IPS-18a (cell line): Measurements from ENCODE around the gene SASH3.

Source experiments
- H3K27ac ChIP-seq: one replicate; pipeline ENCODE4 v1.5.1; 2013; ENCODE audit warnings: low read length
- H3K27me3 ChIP-seq: one replicate; pipeline ENCODE4 v1.6.1; 2013; ENCODE audit warnings: mild to moderate bottlenecking, low read length; ENCODE audit not compliant: control insufficient read depth, insufficient read depth
- H3K36me3 ChIP-seq: one replicate; pipeline ENCODE4 v1.6.1; 2013; ENCODE audit warnings: low read depth, low read length; ENCODE audit not compliant: control insufficient read depth
- H3K4me1 ChIP-seq: one replicate; pipeline ENCODE4 v1.6.1; 2013; ENCODE audit warnings: low read depth, low read length; ENCODE audit not compliant: control insufficient read depth
- H3K4me3 ChIP-seq: one replicate; pipeline ENCODE4 v1.5.1; 2013; ENCODE audit warnings: low read length
- H3K9ac ChIP-seq: one replicate; pipeline ENCODE4 v1.6.1; 2013; ENCODE audit warnings: mild to moderate bottlenecking, low read length, moderate library complexity
- H3K9me3 ChIP-seq: one replicate; pipeline ENCODE4 v1.6.1; 2013; ENCODE audit warnings: low read depth, low read length; ENCODE audit not compliant: control insufficient read depth

The SASH3 gene

DNA sequence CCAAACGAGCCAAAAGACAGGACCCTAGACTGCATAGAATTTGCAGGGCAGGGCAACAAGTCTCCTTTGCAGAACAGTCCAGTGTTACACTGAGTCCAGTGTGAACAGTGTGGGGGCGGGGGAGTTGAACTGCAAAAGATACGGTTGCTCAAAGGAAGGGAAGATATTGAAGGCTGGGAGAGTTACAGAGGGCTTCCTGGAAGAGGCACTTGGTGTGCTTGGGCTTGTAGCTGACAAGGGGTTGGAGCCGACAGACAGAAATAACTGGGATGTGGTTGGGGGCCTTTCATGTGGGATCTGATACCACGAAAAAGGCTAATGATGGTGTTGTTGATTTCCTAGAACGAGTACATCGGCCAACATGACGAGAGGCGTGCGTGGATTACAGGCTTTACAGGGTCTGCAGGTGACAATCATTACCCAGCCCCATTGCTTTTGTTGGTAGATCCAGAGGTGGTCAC lies 34.9 kb upstream of the SASH3 start:
- H3K4me1 ChIP-seq, result no peaks in the 10 kb centered on the region
- H3K27ac ChIP-seq, result no peak overlapping the region
- no peak overlapping the region for H3K9ac ChIP-seq
- H3K27me3 ChIP-seq, result no peaks in the 10 kb centered on the region
- H3K36me3 ChIP-seq, result no peaks in the 10 kb centered on the region
- H3K9me3 ChIP-seq, result peaks cover 4% of the 10 kb centered on the region
- no peak overlapping the region for H3K4me3 ChIP-seq

DNA sequence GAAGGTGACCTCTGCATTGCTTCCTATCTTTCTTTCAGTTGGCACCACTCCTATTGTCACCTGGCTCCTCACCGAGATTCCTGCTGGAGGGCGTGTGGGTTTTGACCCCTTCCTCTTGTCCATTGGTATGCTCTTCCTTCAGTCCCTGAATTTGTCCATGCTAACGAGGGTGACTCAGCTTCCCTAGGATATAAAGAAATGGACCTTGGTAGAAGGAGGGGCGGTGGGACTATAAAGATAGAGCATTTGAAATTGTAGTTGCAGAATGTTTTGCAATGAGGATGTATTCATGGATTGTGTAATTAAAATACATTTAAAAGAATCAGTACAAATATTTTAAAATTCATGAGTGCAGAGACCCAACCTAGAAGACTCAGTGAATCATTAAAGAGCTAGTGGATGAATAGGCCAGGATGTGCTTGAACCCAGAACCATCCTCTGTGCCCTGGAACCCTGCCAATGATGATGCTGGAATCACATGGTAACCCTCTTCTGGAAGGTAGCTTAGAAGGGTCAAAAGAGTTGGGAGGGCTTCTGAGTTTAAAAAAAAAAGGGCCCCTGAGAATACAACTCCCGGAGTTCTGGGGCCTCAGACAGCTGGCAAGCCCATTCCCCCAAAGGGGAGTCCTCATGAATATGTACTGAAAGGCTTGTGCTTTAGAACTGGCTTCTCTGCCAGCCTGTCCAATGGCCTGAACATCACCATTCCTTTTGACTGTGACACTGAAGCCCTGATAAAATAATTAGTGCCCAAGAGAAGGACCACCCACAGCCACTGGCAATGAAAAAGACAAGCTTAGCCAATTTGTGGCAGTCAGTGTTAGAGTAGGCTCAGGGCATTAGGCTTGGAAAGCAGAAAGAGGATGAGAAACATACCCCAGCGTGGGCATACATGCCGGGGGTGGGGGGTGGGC lies 32.9 kb upstream of the SASH3 start:
- H3K9ac ChIP-seq, result no peak overlapping the region
- H3K4me3 ChIP-seq, result no peak overlapping the region
- no peaks in the 10 kb centered on the region for H3K4me1 ChIP-seq
- H3K27me3 ChIP-seq, result no peaks in the 10 kb centered on the region
- no peak overlapping the region for H3K27ac ChIP-seq
- peaks cover 4% of the 10 kb centered on the region for H3K9me3 ChIP-seq
- H3K36me3 ChIP-seq, result no peaks in the 10 kb centered on the region

DNA sequence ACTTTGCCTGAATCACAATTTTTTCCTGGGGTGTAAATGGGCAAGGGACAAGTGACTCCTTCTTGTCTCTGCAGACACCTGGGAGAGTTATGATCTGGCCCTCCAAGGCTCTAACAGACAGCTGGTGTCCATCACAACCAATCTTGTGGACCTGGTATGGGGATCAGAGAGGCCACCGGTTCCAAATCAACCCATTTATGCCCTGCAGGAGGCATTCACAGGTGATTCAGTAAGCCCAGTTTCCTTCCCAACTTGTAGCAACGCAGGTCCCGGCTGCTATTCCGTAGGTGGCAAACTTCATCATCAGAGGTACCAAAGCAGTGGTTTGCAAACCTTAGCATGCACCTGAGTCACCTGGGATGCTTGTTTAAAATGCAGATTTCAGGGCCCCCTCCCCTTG lies 32.2 kb upstream of the SASH3 start:
- Histone ChIP-seq H3K36me3 (no peaks in the 10 kb centered on the region), H3K4me1 (no peaks in the 10 kb centered on the region), H3K9ac (no peak overlapping the region), H3K27ac (no peak overlapping the region), H3K27me3 (no peaks in the 10 kb centered on the region), H3K9me3 (peaks cover 4% of the 10 kb centered on the region), H3K4me3 (no peak overlapping the region)

DNA sequence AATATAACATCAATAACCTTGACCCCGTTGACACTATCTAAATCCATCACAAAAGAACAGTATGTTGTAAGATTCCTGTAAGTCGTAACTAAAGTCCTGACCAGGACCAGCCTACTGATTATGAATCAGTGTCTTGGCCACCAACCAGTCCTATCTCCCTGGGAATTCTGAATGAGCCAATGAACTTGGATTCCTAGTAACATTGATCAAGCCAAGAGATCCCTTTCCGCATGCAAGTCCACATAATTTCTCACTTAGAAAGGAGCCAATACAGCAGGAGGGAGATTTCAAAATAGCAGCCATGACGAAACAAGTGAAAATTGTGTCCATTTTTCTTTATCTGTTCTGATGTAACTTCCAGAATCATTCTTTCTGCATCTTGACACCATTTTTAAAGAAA lies 31.4 kb upstream of the SASH3 start:
- no peaks in the 10 kb centered on the region for H3K36me3 ChIP-seq
- H3K9ac ChIP-seq, result no peak overlapping the region
- H3K4me1 ChIP-seq, result no peaks in the 10 kb centered on the region
- H3K27ac ChIP-seq, result no peak overlapping the region
- peaks cover 4% of the 10 kb centered on the region for H3K9me3 ChIP-seq
- no peak overlapping the region for H3K4me3 ChIP-seq
- no peaks in the 10 kb centered on the region for H3K27me3 ChIP-seq

DNA sequence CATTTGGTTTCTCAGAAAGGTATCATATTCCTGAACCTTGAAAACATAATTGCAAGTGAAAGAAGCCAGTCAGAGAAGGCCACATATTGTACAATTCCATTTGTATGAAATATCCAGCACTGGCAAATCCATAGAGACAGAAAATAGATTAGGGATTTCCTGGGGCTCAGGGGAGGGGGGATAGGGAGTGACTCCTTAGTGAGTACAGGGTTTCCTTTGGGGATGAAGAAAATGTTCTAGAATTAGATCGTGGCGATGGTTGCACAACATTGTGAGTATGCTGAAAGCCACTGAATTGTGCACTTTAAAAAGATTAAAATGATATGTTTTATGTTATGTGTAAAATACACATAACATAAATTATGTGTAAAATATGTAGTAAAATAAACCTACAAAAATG lies 30.7 kb upstream of the SASH3 start:
- Histone ChIP-seq H3K9ac (no peak overlapping the region), H3K27me3 (no peaks in the 10 kb centered on the region), H3K4me1 (no peaks in the 10 kb centered on the region), H3K4me3 (no peak overlapping the region), H3K27ac (no peak overlapping the region), H3K9me3 (peaks cover 2% of the 10 kb centered on the region), H3K36me3 (no peaks in the 10 kb centered on the region)

DNA sequence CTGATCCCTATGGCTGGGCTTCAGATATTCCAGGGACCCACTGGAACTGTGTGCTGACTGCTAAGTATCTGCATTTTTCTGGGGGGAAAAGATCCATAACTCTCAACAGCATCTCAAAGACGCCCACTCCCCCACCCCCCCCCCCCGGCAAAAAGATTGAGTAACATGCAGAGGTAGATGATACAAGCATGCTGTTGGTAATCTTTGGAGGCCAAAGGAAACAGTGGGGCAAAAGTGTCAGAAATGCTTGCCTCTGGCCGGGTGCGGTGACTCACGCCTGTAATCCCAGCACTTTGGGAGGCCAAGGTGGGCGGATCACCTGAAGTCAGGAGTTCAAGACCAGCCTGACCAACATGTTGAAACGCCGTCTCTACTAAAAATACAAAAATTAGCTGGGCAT lies 28.8 kb upstream of the SASH3 start:
- no peaks in the 10 kb centered on the region for H3K36me3 ChIP-seq
- no peaks in the 10 kb centered on the region for H3K27me3 ChIP-seq
- H3K9ac ChIP-seq, result no peak overlapping the region
- H3K9me3 ChIP-seq, result peaks cover 2% of the 10 kb centered on the region
- H3K4me3 ChIP-seq, result no peak overlapping the region
- H3K4me1 ChIP-seq, result no peaks in the 10 kb centered on the region
- H3K27ac ChIP-seq, result no peak overlapping the region

DNA sequence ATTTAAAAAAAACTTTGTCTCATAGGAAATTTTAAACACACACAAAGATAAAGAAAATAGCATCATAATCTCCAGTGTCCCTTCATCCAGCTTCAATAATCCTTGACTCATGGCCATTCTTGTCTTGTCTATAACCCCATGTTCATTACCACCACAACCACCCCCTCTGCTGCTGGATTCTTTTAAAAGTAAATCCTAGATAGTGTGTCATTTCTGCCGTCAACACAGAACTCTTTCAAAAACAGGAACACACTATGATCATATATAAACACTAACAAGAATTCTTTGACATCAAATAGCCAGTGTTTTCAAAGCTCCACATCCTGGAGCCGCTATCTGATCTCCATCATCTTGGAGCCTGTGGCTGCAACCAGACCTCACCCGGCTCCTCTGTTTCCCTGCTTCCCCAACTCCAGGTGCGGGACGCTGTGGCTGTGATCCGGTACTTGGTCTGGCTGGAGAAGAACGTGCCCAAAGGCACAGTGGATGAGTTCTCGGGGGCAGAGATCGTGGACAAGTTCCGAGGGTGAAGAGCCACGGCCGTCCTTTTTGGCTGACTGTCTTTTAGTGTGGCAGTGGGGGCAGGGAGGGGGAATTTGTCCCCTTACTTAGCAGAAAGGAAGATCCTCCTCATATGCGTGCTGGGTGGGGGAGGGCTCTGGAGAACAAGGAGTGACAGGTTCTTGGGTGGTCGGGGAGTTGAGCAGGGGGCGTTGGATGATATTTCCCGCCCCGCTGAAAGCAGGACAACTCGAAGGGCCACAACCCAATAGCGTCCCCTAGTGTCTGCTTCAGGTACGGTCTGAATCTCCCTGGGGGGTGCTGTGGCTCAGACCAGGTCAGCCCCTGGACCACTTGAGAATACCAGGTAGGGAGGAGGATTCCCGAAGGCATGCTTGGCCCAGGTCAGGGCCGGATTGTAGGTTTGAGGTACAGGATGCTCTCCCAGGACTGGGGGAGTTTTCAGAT lies 25.4 kb upstream of the SASH3 start:
- H3K27me3 ChIP-seq, result no peaks in the 10 kb centered on the region
- no peak overlapping the region for H3K27ac ChIP-seq
- no peaks in the 10 kb centered on the region for H3K36me3 ChIP-seq
- H3K9me3 ChIP-seq, result peaks cover 2% of the 10 kb centered on the region
- no peak overlapping the region for H3K4me3 ChIP-seq
- H3K9ac ChIP-seq, result no peak overlapping the region
- H3K4me1 ChIP-seq, result no peaks in the 10 kb centered on the region

DNA sequence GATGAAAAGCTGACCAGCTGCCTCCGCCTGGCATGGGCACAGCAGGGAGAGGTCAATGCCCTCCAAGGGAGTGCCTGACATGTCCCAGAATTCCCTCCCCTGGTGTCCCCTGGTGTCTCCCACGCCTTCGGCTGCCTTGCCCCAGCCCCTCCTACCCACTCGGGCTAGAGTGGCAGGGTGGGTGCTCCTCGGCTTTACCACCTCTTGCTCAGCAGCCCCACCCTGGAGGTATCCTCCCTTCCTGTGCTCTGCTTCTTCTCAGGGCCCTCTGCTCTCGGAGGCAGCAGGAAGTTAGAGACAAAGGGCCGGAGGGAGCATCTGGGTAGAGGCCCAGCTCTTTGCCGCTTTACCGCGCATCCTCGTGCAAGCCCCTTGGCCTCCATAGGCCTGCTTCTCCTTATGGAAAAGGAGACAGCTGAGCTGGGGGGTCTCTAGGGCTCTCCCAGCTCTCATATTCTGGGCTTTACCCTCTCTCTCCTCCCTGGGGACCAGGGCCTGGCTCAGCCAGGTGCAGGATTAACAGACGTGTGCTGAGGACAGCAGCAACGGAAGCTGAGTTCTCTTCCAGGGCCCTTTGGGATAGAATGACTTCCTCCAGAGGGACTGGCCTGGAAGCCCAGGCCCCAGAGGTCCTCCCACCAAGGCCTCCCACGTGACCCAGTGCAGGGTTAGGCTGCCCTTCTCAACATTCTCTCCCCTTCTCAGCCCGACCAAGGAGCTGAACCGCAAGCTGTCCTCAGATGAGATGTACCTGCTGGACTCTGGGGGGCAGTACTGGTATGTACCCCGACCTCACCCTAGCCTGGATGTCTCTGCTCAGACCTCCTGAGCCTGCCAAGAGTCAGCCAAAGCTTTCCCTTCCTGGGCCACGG lies 23.7 kb upstream of the SASH3 start:
- Histone ChIP-seq H3K9me3 (peaks cover 2% of the 10 kb centered on the region), H3K27me3 (no peaks in the 10 kb centered on the region), H3K36me3 (no peaks in the 10 kb centered on the region), H3K4me1 (no peaks in the 10 kb centered on the region), H3K9ac (no peak overlapping the region), H3K27ac (no peak overlapping the region), H3K4me3 (no peak overlapping the region)

DNA sequence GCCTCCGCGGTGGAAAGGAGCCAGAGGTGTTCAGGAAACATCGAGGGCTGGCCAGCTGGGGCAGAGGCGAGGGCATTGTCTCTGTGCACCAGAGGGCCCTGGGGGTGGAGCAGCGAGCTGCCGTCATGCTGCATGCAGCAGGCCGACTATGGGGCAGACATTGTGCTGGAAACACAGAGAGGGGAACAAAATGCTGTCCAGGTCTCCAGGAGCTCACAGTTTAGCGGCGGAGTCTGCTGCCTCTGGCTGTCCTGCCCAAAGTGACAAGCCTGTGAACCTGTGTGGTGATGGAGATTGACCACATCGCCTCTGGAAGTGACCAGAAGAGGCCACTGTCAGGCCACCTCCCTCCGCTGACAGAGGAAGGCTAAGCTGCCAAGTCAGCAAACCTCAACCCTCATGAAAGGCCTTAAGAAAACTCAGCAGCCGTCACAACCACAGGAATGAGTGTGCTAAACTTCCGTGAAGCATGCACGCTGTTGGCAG lies 20.1 kb upstream of the SASH3 start:
- no peaks in the 10 kb centered on the region for H3K36me3 ChIP-seq
- no peaks in the 10 kb centered on the region for H3K27me3 ChIP-seq
- no peaks in the 10 kb centered on the region for H3K9me3 ChIP-seq
- H3K4me3 ChIP-seq, result no peak overlapping the region
- no peak overlapping the region for H3K9ac ChIP-seq
- H3K4me1 ChIP-seq, result no peaks in the 10 kb centered on the region
- H3K27ac ChIP-seq, result no peak overlapping the region

DNA sequence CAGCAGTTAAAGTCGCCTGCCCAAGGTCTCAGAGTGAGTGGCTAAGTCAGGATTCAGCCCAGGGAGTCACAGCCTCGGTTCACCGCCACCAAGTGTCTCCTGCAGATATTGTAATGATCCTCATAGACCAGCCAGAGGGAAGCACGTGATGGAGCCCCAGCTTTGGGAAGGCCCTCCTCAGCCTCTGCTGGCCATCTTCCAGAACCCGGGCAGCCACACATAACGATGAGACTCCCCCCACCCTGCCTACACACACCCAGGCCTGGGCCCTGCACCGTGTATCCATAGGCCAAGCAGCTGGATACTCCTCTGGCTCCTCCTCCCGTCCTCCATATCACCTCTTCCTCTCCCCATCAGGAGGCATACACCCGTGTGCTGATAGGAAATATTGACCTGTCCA lies 19.6 kb upstream of the SASH3 start:
- Histone ChIP-seq H3K9ac (no peak overlapping the region), H3K4me1 (no peaks in the 10 kb centered on the region), H3K27ac (no peak overlapping the region), H3K36me3 (no peaks in the 10 kb centered on the region), H3K9me3 (no peaks in the 10 kb centered on the region), H3K27me3 (no peaks in the 10 kb centered on the region), H3K4me3 (no peak overlapping the region)

DNA sequence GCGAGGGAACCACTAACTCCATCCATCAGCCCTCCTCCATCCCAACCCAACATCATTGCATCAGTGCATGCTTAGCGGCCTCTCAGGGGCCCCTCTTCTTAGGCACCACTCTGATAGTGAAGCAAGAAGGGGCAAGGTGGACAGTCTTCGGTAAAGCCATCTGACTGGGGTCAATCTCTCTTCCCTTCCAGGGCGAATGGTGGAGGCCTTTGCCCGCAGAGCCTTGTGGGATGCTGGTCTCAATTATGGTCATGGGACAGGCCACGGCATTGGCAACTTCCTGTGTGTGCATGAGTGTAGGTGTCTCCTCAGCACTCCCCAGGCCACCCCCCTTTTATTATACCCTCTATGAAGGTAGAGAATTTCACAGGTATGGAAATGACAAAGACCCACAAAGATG lies 18.8 kb upstream of the SASH3 start:
- Histone ChIP-seq H3K36me3 (no peaks in the 10 kb centered on the region), H3K27ac (no peak overlapping the region), H3K9ac (no peak overlapping the region), H3K4me3 (no peak overlapping the region), H3K4me1 (no peaks in the 10 kb centered on the region), H3K9me3 (peaks cover 4% of the 10 kb centered on the region), H3K27me3 (no peaks in the 10 kb centered on the region)
